ENCODE results near the gene OSBPL7.

- TF ChIP-seq, protein P1, sequence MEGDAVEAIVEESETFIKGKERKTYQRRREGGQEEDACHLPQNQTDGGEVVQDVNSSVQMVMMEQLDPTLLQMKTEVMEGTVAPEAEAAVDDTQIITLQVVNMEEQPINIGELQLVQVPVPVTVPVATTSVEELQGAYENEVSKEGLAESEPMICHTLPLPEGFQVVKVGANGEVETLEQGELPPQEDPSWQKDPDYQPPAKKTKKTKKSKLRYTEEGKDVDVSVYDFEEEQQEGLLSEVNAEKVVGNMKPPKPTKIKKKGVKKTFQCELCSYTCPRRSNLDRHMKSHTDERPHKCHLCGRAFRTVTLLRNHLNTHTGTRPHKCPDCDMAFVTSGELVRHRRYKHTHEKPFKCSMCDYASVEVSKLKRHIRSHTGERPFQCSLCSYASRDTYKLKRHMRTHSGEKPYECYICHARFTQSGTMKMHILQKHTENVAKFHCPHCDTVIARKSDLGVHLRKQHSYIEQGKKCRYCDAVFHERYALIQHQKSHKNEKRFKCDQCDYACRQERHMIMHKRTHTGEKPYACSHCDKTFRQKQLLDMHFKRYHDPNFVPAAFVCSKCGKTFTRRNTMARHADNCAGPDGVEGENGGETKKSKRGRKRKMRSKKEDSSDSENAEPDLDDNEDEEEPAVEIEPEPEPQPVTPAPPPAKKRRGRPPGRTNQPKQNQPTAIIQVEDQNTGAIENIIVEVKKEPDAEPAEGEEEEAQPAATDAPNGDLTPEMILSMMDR (IDR thresholded peaks at IDR 0.05) = no peak
- TF ChIP-seq POLR2A (IDR thresholded peaks at IDR 0.05) = no peak
Observed at GRCh38 chr17:47856830-47857229, 35.2 kb upstream of the OSBPL7 start.

Data from body of pancreas (tissue), 4 donors.